HG02973 (cell line): ENCODE data around the gene DAP.
"Not testable (repeated sequence)": the region's sequence is repeated elsewhere in the genome, so short reads cannot be mapped to it uniquely, and the experiment has no call there.

Experiments used
- ATAC-seq: cut with Tn5 transposase; IDR thresholded peaks from one replicate; pipeline ENCODE4 v1.9.1; 2021; ENCODE audit warnings: moderate library complexity; ENCODE audit not compliant: unreplicated experiment

The DAP gene

GRCh38 chr5:10674582-10674981, 86.5 kb downstream of the DAP start:
- no peak for ATAC-seq

DNA sequence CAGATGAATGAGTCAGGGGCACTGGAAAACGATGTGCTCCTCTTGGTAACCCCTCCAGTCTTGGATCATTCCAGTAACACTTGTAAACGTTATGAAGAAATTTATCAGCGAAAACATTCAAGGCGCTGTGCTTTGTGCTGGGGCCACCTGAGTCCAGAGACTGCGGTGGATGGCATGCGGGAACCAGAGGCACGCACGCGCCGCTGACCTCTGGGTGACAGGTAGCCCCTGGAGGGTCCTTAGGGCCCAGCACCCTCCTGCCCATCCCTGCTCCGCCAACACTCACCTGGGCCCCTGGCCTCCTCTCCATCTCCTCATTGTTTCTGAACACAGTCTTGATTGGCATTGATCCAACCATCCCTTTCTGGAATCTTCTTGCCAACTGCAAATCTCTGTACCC, 86.9 kb downstream of the DAP start:
- no peak for ATAC-seq

DNA sequence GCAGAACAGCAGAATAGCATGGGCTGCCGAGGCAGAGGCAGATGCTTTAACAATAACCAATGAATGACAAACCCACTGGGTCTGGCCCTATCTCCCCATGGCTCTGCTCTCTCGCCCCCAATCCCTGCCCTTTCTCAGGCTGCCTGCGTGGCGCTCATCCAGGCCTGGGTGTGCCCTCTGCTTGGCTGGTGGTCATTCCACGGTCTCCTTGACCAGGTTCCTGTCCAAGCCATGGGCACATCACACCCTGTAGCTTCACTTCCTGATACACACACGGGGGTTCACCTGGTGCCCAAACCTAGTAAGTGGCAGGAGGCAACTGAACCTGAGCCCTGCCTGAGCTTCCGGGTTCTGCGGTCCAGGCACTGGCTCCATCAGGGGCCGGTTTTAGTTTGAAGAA, 87.6 kb downstream of the DAP start:
- ATAC-seq, result no peak

DNA sequence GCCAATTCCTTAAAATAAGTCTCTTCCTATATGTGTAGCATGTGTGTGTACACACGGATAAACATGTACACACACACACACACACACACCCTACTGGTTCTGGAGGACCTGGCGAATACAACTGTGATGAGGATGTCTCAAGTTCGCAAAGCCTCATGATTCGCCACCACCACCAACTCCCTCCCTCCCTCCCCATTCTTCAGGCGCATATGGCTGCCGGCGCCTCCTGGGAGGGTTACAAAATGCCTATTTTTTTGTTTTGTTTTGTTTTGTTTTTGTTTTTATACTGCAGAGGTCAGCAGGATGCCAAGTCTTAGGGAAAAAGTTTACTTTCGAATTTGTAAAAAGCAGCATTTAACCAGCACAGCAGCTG, 88.0 kb downstream of the DAP start:
- no peak for ATAC-seq

- no peak for ATAC-seq
These were observed 88.7 kb downstream of the DAP start for GRCh38 chr5:10672146-10673016.

GRCh38 chr5:10671041-10672008, 89.7 kb downstream of the DAP start:
- ATAC-seq, result no peak

- ATAC-seq, result no peak
These were observed 91.1 kb downstream of the DAP start for GRCh38 chr5:10669983-10670382.

DNA sequence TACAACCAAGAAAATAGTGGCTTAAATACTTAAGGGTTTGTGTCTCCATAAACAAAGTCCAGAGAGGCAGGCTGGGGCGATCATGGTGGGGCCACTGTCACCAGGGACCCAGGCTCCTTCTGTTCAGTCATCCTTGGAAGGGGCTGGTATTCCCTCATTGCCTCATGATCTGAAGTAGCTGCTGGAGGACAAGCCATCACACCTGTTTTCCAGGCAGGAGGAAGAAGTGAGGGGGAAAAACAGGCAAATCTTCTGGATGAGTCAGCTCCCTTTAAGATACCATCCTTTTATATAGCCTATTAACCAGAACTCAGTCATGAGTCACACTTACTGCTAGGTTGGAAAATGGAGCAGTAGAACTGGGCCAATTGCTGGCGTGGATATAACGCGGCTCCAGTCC, 92.3 kb downstream of the DAP start:
- no peak for ATAC-seq

DNA sequence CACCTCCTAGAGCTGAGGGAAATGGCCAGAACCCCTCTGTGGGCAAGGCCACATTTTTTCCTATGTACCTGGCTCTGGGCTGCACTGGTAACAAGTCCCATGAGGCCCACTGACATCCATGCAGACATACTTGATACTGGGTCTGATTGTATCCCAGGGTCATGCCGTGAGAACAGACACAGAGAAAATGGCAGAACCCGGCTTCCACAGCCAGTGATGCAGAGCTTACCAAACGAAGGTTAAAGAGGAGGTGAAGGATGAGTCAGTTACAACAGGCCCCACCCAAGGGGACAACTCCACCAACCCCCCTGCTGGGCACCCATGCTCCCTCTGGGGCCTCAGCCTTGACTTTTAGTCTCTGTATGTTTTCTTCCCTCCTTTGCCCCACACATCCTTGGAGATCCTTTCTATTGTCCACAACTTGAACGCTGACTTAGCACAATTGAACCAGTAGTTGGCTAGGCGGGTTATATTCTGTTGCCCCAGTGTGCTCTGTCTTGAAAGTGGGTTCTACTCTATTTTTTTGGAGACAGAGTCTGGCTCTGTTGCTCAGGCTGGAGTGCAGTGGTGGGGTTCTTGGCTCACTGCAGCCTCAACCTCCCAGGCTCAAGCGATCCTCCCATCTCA, 93.5 kb downstream of the DAP start:
- no peak for ATAC-seq

GRCh38 chr5:10666531-10667299, 94.3 kb downstream of the DAP start:
- ATAC-seq, result no peak

DNA sequence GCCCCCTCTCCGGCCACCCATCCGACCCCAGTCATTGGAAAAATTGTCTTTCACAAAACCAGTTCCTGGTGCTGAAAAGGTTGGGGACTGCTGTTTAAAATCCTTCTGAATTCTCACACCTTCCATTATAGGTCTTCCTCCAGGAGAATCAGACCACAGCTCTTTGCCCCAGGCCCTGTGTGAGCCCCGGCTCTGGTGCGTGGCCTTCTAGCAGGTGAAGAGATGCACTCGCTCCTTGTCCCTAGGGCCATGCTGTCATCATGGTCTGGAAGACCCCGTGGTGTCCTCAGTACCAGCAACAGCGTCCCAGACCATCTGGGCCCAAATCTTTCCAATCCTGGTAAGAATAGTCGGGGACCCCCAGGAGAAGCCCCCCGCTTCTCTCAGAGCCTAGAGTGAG, 95.2 kb downstream of the DAP start:
- ATAC-seq, result no peak

DNA sequence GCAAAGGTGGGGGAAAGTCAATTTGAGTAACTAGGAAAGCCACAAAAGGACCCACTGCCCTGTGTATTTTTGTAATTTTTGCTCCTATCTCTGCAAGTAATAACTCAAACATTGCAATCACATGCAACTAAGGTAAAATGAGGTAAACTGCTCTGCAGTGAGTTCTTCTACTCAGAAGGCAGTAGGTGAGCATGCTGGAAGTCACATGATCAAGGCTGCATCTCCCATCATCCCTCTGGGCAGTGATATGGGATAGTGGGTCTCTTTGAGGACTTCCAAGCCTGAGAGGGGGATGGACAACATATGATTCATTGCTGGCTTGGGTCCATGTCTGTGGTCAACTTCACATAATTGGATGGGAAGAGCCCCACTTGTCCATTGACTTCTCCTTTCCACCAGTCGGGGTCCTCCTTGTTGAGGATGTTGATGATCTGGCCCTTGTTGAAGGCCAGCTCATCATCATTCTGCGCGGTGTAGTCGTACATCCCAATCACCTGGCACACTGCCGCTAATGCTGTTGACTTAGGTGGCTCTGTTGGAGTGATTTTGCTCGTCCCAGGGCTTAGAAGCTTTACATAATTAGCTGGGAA, 96.8 kb downstream of the DAP start:
- ATAC-seq, result not testable (repeated sequence)

DNA sequence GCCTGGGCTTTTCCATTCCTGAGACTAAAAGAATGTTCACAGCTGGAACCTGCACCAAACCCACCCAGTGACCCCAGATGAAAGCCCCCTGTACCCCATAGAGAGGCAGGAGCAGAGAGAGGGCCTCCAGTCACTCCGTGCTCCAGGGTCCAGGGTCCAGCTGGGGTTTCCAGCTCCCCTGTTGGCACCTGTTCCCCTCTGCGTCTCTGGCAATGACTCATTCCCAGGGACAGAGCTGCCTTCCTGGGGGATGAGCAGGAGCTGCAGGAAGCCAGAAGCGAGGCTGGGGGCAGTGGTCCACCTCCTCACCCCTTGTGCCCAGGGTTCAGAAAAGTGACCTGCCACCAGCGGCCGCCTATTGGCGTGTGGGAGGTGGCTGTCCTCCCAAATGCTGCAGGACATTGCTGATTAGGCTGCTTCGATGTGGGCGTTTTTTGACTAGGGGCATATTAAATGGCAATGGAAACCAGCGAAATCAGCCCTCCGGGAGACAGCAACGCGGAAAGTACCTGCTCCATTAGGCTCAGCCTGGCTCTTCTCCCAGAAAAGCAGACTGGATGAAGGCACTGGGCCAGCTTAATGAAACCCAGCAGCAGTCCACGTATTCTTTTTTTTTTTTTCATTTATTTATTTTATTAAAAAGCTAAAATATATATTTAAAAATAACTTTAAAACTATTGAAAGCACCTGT, 97.4 kb downstream of the DAP start:
- no peak for ATAC-seq

DNA sequence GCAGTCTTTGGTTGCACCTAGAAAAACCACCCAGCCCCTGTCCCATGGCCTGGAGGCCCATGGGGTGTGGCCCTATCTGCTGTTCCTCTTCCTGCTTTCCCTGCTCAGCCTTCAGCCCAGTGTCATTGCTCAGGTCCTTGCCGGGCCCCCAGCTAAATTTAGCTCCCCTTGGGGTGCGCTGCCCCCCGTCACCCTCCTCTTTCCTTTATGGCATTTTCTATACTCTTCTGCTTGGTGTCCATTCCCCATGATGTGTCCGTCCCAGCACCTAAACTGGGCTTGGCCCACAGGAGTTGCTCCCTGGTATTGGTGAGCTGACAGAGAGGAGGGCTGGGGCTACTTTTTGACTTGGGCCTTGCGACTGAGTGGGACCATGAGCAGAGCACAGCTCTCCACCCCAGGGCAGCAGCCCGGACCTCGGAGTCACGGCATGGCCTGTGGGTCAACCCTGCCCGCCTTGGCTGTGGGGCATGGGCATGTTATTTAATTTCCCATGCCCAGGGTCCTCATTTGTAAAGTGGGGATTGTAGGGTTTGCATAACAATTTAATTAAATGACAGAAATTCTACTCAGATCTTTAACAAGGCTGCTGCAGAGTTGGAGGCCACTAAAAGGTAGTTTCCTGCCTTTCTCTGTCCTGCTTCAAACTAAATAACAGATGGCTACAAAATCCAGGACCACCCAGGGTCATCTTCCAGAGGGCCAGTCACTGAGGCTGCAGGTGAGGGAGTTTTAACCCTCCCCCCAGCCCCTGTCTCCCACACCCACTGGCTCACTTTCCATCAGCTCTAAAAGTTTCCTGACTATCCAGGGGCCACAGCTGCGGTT, 98.2 kb downstream of the DAP start:
- no peak for ATAC-seq

- ATAC-seq, result no peak
These were observed 99.0 kb downstream of the DAP start for GRCh38 chr5:10662083-10662482.

GRCh38 chr5:10661401-10661800, 99.6 kb downstream of the DAP start:
- ATAC-seq, result no peak

GRCh38 chr5:10660720-10661387, 100.2 kb downstream of the DAP start:
- no peak for ATAC-seq

DNA sequence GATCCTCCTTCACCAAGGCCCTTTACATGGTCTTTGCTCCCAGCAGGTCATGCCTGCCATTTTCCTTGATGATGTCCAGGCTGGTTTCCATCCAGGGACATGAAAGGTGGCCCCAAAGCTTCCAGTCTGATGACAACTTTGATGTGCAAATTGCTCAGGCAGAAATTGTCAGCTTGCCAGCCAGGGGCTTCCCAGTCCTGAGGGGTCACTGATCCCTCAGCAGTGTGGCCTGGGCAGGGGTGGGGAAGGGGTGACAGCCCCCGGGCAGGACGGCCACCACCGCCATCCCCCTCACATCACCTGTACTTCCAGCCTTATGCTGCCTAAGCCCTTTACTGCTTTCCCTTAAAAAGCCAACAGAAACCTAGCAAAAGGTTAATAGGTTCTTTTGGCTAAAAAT, 100.9 kb downstream of the DAP start:
- ATAC-seq, result no peak
